Left hindlimb (tissue), 1 donor: Measurements from ENCODE around the gene TANGO2.

ENCODE experiments used
- DNase-seq: peaks from one replicate; pipeline ENCODE4 v3.0.0-alpha.2; 2018

TANGO2 gene

DNA sequence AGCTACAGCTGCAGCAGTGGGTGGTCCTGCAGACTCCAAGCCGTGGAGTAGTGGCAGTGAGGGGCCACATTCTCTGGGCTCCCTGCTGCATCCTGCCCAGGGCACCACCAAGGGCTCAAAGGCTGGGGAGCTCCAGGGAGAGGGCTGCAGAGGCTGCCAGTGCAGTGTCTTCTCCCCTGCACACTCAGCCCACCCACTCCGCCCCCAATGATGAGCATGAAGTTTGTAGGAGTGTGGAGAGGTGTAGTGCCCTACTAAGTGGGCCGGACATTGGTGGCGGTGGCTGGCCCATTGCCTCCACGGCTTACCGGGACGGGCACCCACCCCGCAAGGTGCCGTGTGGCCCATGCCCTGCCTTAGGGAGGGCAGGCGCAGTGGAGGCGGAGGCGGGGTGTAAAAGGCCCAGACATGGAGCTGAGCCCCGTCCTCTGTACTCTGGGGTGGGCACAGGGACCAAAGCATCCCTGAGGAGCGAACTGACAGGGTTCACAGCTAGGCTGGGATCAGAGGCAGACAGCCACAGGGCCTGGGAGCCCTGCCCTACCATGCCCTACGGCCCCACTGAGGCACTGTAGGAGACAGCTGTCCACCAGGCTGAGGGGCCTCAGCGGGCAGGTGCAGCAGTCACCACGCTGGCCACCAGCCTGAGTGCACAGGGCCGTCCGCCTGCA lies 23.2 kb upstream of the TANGO2 start:
- no peak for DNase-seq

DNA sequence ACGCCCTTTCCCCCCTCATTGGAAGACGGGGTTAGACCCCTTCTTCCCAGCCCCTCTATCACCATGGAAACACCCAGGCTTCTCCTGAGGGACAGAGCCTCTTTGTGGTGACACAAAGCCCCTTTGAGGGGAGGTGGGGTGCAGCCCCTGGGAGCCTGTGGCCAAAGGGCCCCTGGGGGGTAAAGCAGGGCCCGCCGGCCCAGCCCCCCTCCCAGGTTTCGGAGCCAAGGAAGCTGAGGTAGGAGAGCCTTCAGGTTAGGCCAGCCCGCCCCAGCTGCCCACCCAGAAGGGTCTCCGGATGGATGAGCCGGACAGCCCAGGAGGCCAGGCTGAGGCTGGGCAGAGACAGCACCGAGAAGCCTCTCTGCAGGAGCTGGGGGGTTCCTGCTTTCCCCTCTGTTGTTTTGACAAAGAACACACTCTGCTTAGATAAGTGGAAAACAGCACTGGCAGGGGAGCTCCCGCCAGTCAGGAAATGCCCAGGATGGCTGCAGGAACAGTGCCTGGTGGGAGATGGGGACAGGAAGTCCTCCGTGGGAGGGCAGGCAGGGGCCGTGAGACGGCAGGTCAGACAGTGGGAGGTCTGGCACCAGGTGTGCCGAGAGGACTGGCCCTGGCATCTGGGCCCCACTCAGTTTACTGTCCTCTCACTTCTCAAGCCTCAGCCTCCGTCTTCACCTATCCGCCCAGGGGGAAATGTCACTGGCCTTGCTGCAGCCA lies 22.5 kb upstream of the TANGO2 start:
- DNase-seq = peak; percentile 32

GRCh38 chr22:19998991-19999820 lies 21.7 kb upstream of the TANGO2 start:
- peak; percentile 38 for DNase-seq

DNA sequence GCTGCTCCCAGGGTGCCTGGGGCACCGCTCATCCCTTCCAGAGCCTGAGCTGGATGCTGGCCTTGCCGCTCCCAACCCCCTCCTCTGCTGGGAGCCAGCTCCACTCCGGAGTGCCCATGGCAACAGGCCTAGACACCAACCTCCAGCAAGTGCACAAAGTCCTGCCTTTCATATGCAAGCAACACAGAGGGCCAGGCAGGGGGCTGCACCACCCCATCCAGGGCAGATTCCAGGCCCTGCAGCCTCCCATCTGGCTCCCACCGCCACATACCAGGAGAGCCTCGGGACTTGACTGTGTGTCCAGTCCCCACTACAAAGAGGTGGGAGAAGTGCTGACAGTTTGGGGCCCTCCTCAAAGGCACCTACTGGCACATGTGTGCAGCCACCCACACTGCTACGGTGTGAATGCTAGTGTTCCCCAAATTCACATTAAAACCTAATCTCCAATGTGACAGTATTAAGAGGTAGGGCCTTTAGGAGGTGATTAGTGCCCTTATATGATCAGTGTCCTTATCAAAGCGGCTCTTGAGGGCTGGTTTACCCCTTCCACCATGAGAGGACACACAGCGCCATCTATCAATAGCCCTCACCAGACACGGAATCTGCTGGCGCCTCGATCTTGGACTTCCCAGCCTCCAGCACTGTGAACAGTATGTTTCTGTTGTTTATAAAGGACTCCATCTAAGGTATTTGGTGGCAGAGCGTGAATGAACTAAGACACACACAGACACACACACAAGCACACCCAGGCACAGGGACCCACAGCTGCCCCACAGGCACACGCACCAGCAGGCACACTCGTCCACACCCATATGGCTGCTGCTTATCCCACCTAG lies 20.4 kb upstream of the TANGO2 start:
- peak; percentile 20 for DNase-seq

GRCh38 chr22:20001082-20001638 lies 19.8 kb upstream of the TANGO2 start:
- DNase-seq = peak; percentile 25

DNA sequence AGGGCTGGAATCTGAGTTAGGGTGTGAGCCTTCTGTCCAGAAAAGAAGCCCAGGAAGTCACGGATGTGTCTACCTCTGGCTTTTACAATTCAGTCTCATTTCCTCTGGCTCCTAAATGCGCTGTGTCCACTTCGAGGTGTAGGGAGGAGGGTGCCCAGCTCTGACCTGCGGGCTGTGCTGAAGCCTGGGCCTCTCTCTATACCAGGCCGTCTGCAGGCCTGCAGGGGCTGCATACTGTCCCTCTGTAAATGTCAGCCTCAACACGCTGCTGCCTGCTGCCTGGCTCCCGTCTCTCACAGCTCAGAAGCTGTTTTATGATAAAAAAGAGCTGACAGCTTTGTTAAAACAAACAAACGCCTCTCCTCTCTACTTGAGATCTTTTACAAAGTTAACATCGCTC lies 18.8 kb upstream of the TANGO2 start:
- peak; percentile 6 for DNase-seq

GRCh38 chr22:20002636-20003035 lies 18.3 kb upstream of the TANGO2 start:
- DNase-seq = peak; percentile 35

DNA sequence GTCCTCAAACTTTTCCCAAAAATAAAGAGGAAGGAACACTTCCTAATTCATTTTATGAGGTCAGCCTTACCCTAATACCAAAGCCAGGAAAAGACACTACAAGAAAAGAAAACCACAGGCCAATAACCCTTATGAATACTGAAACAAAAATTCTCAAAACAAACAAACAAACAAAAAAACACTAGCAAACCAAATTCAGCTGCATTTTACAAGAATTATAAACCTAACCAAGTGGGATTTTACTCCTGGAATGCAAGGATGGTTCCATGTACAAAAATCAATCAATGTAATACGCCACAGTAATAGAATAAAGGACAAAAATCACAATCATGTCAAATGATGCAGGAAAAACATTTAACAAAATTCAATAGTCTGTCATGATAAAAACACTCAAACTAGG lies 17.6 kb upstream of the TANGO2 start:
- no peak for DNase-seq

GRCh38 chr22:20004464-20004863 lies 16.4 kb upstream of the TANGO2 start:
- no peak for DNase-seq

DNA sequence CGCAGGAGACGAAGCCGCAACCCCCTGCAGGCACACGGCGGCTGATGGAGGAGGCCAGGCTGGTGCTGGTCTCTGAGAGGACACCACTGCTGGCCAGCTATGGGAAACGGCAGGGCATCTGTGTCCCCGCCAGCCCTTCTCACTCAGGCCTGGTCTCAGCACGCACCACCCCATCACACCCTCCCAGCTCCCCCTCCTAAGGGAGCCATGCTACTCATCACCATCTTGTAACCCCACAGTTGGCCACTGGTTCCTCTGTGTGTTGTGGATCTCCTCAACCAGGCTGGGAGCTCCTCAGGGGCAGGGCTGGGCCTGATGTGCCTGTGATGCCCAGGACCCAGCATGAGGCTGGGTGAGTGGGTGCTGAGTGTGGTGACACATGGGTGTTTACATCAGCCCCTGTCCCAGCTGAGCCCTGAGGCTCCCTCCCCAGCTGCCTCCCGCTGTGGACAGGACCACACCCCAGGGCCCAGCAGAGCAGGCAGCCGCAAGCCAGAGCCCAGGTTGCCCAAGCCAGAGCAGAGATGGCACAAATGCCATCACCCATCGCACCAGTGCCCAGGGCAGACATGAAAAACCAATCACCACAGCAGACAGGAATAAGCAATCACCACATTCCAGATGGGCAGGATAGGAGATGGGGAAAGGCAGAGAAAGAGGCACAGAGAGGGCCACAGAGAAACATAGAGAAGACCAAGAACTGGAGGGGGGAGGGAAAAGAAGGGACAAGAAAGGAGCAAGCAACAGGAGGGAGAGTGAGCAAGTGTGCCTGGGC lies 12.5 kb upstream of the TANGO2 start:
- DNase-seq = peak; percentile 17

DNA sequence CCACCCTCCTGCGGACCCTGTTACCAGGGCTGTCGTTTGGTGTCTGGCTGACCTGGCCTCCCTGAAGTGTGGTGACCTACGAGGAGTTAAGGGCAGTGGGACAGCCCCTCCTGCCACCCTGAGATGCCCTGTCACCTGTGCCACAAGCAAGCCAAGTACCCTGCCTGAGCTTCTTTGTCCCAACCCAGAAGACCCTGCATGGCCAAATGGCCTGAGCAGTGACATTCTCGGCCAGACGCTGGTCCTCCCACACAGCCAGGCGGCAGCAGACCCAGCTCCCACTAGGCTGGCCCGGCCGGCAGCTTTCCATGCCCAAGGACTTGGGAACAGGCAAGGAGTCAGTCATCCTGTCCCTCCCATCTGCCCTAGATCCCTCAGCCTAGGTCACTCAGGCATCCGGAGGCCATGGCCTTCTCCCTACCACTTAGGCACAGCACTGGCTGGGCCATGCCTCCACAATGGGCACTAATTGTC lies 11.9 kb upstream of the TANGO2 start:
- no peak for DNase-seq

GRCh38 chr22:20009582-20010306 lies 11.2 kb upstream of the TANGO2 start:
- no peak for DNase-seq

- DNase-seq = peak; percentile 38
Measured at GRCh38 chr22:20010307-20011122, 10.4 kb upstream of the TANGO2 start.

GRCh38 chr22:20011123-20011992 lies 9.6 kb upstream of the TANGO2 start:
- DNase-seq = peak; percentile 24

- peak; percentile 25 for DNase-seq
Measured at GRCh38 chr22:20011993-20012740, 8.7 kb upstream of the TANGO2 start.

GRCh38 chr22:20012741-20013331 lies 8.1 kb upstream of the TANGO2 start:
- peak; percentile 32 for DNase-seq

- peak; percentile 80 for DNase-seq
Measured at GRCh38 chr22:20013382-20013871, 7.5 kb upstream of the TANGO2 start.
